GM12878 (cell line): ENCODE results near the gene ABCA13. TPM values are rescaled to one million over a fixed set of nuclear protein-coding genes. Genes with fewer than 3 reads are reported as not detected.

Source experiments
- ATAC-seq: fragments of 200-7000 bp; cut with Tn5 transposase; 3 replicates; pipeline ENCODE4 v1.9.1; 2020; ENCODE audit warnings: mild to moderate bottlenecking, moderate library complexity
- BruUV-seq: library from RNA; stranded (reverse); fragments of 400-500 nt; replicated peaks from 2 replicates; lab custom pipeline; 2021; lab: Mats Ljungman, UMichigan
- CTCF ChIA-PET: fragments of 300-600 bp; sonication (Branson Sonifier 250); formaldehyde crosslinking; extraction: SDS; loops from one replicate; lab custom pipeline; 2021; ENCODE audit warnings: inconsistent platforms; lab: Yijun Ruan, JAX
- POLR2A ChIA-PET: fragments of 350-600 bp; formaldehyde crosslinking; extraction: SDS; loops from one replicate; lab custom pipeline; 2021; ENCODE audit warnings: inconsistent platforms; lab: Charles Lee
- RAD21 ChIA-PET: fragments of 300-600 bp; sonication (Branson Sonifier 250); formaldehyde crosslinking; loops from one replicate; lab custom pipeline; 2023; ENCODE audit warnings: antibody characterized with exemption; ENCODE audit not compliant: unreplicated experiment; lab: Charles Lee
- SMC1A ChIA-PET: fragments of 300-600 bp; sonication (Branson Sonifier 250); formaldehyde crosslinking; loops from one replicate; lab custom pipeline; 2023; ENCODE audit not compliant: unreplicated experiment, uncharacterized antibody; lab: Charles Lee
- DNase-seq: peaks from one replicate; pipeline ENCODE4 v3.0.0-alpha.2; 2011; ENCODE audit warnings: low read depth, low spot score
- FAIRE-seq: peaks from 3 replicates; lab custom pipeline; 2011; peaks lifted over from hg19 to GRCh38; lab: Jason Lieb, UNC
- H2AFZ ChIP-seq: 2 replicates; pipeline ENCODE4 v1.6.0; 2011; ENCODE audit warnings: low read depth, low read length, control low read depth; ENCODE audit not compliant: control insufficient read depth
- H3K27ac ChIP-seq: 2 replicates; pipeline ENCODE4 v1.5.1; 2011; ENCODE audit warnings: control low read depth; ENCODE audit not compliant: control insufficient read depth, insufficient read depth
- H3K27me3 ChIP-seq, 2 experiments: replicated peaks in 1 of 2; 2 replicates each; pipeline versions ENCODE4 v1.6.0 to v1.6.1; 2011; ENCODE audit warnings: low read length in 1 of 2; ENCODE audit not compliant: control insufficient read depth in 2 of 2, insufficient read depth in 2 of 2
- H3K36me3 ChIP-seq, 2 experiments: 2 replicates each; pipeline ENCODE4 v1.5.1; 2011; ENCODE audit warnings: low read length in 1 of 2; ENCODE audit not compliant: control insufficient read depth in 2 of 2, insufficient read depth in 2 of 2
- H3K4me1 ChIP-seq: 2 replicates; pipeline ENCODE4 v1.6.1; 2011; ENCODE audit warnings: mild to moderate bottlenecking, low read length, moderate library complexity, mixed read lengths; ENCODE audit not compliant: control insufficient read depth, insufficient read depth
- H3K4me2 ChIP-seq: 2 replicates; pipeline ENCODE4 v1.6.0; 2011; ENCODE audit warnings: control low read depth; ENCODE audit not compliant: control insufficient read depth, insufficient read depth
- H3K4me3 ChIP-seq: fragments of 200-600 bp; sonication (generic); 2 replicates; pipeline ENCODE4 v1.5.1; 2016
- H3K79me2 ChIP-seq: 2 replicates; pipeline ENCODE4 v1.6.0; 2011; ENCODE audit warnings: low read length; ENCODE audit not compliant: control insufficient read depth, insufficient read depth
- H3K9ac ChIP-seq: 2 replicates; pipeline ENCODE4 v1.8.0; 2011; ENCODE audit warnings: low read length, control low read depth, mixed read lengths; ENCODE audit not compliant: control insufficient read depth, insufficient read depth
- H3K9me3 ChIP-seq: replicated peaks from 3 replicates; pipeline ENCODE4 v1.5.1; 2011; ENCODE audit warnings: mild to moderate bottlenecking, low read length; ENCODE audit not compliant: control insufficient read depth, insufficient read depth
- H4K20me1 ChIP-seq: 2 replicates; pipeline ENCODE4 v1.6.0; 2011; ENCODE audit not compliant: control insufficient read depth, insufficient read depth
- ATF7 ChIP-seq: fragments of 450-650 bp; IDR thresholded peaks from 2 replicates; pipeline ENCODE4 v1.6.1; 2016; ENCODE audit warnings: low read depth, mild to moderate bottlenecking
- BACH1 ChIP-seq: fragments of 450-650 bp; IDR thresholded peaks from 2 replicates; pipeline ENCODE4 v1.6.1; 2017; ENCODE audit warnings: mild to moderate bottlenecking, borderline replicate concordance
- CBX3 ChIP-seq: fragments of 200-600 bp; sonication (generic); IDR thresholded peaks from 2 replicates; pipeline ENCODE4 v1.6.1; 2016; ENCODE audit warnings: low read depth, borderline replicate concordance
- CHD1 ChIP-seq: IDR thresholded peaks from 2 replicates; pipeline ENCODE4 v1.6.1; 2012; ENCODE audit warnings: low read depth, low read length, improper control_type of control experiment
- CHD4 ChIP-seq: fragments of 200-600 bp; sonication (generic); IDR thresholded peaks from 2 replicates; pipeline ENCODE4 v1.6.1; 2016; ENCODE audit warnings: mild to moderate bottlenecking
- ETV6 ChIP-seq, 2 experiments: fragments of 450-650 bp in 1 of 2; IDR thresholded peaks in 1 of 2; conservative IDR thresholded peaks in 1 of 2; 2 replicates each; pipeline ENCODE4 v1.6.1; 2014; ENCODE audit warnings: antibody characterized with exemption in 1 of 2, borderline replicate concordance in 1 of 2, low read depth in 1 of 2, mild to moderate bottlenecking in 1 of 2, moderate library complexity in 1 of 2
- JUND ChIP-seq: IDR thresholded peaks from 2 replicates; pipeline ENCODE4 v1.6.1; 2012; ENCODE audit warnings: low read depth, mild to moderate bottlenecking, low read length, improper control_type of control experiment, moderate library complexity
- NRF1 ChIP-seq: conservative IDR thresholded peaks from 2 replicates; pipeline ENCODE4 v1.6.1; 2011; ENCODE audit warnings: mild to moderate bottlenecking, low read depth, low read length, improper control_type of control experiment
- PAX5 ChIP-seq: IDR thresholded peaks from 2 replicates; pipeline ENCODE4 v1.6.1; 2011; ENCODE audit warnings: low read depth, low read length, borderline replicate concordance
- RAD21 ChIP-seq: IDR thresholded peaks from 2 replicates; pipeline ENCODE4 v1.6.1; 2011; ENCODE audit warnings: mild to moderate bottlenecking, low read depth, low read length, moderate library complexity; ENCODE audit not compliant: insufficient read depth
- RCOR1 ChIP-seq: conservative IDR thresholded peaks from 2 replicates; pipeline ENCODE4 v1.6.1; 2012; ENCODE audit warnings: low read depth, low read length, improper control_type of control experiment
- SIX5 ChIP-seq: IDR thresholded peaks from 2 replicates; pipeline ENCODE4 v1.6.1; 2011; ENCODE audit warnings: mild to moderate bottlenecking, low read depth, low read length, moderate library complexity; ENCODE audit not compliant: severe bottlenecking
- SMAD1 ChIP-seq: fragments of 450-650 bp; IDR thresholded peaks from 2 replicates; pipeline ENCODE4 v1.6.1; 2018; ENCODE audit warnings: mild to moderate bottlenecking, low read depth; ENCODE audit not compliant: partially characterized antibody
- STAT1 ChIP-seq: fragments of 450-650 bp; conservative IDR thresholded peaks from 2 replicates; pipeline ENCODE4 v1.6.1; 2014; ENCODE audit warnings: antibody characterized with exemption, mild to moderate bottlenecking
- TBL1XR1 ChIP-seq: IDR thresholded peaks from 2 replicates; pipeline ENCODE4 v1.6.1; 2012; ENCODE audit warnings: low read depth, low read length, improper control_type of control experiment
- WGBS: methylation state at CpG from one replicate; pipeline ENCODE4 v1.1.6; 2016; ENCODE audit warnings: low lambda C conversion rate; ENCODE audit not compliant: insufficient replicate concordance, insufficient coverage; ENCODE audit errors: missing lambda C conversion rate; 5-methylcytosine and 5-hydroxymethylcytosine counted together
- in situ Hi-C: fragments of 300-500 bp; cut with MboI; formaldehyde crosslinking; loops from 9 replicates; pipeline ENCODE4 v1.14.3; 2018; ENCODE audit warnings: mixed read lengths
- intact Hi-C: fragments of 100-400 bp; cut with micrococcal nuclease; formaldehyde crosslinking; loops from one replicate; pipeline ENCODE4 v1.14.2; 2022; ENCODE audit not compliant: unreplicated experiment
- polyA plus RNA-seq, 11 experiments: library from polyadenylated mRNA; depleted of rRNA in 4 of 11; unstranded in 6 of 11; stranded (reverse) in 5 of 11; fragments of >200 nt; fragmentation: Nextera tagmentation in 4 of 11; fragmentation: Illumina TruSeq in 1 of 11; extraction: Ambion mirVana in 4 of 11; extraction: Trizol in 1 of 11; gene quantifications; 1 replicate in 1 of 11; 2 replicates in 10 of 11; pipeline versions ENCODE4 v1.2.1 to v1.2.3, GENCODE V29; 2011 to 2016; ENCODE audit warnings: inconsistent platforms in 2 of 11, missing spikeins in 2 of 11, low read depth in 1 of 11
- total RNA-seq, 4 experiments: library from RNA; depleted of rRNA in 3 of 4; stranded (reverse); fragments of >200 nt in 3 of 4; fragmentation: Illumina TruSeq in 1 of 4; extraction: Trizol in 1 of 4; gene quantifications; 2 replicates each; pipeline versions ENCODE4 v1.2.1 to v1.2.3, GENCODE V29; 2013 to 2021
- TF ChIP-seq, protein P1 (sequence below): fragments of 150-350 bp; IDR thresholded peaks from 2 replicates; pipeline ENCODE4 v1.6.1; 2016; ENCODE audit warnings: low read depth, low read length
- TF ChIP-seq, protein P2 (sequence below): IDR thresholded peaks from 2 replicates; pipeline ENCODE4 v1.6.1; 2011; ENCODE audit warnings: low read depth, low read length, improper control_type of control experiment, borderline replicate concordance
- TF ChIP-seq, protein P3 (sequence below): IDR thresholded peaks from 2 replicates; pipeline ENCODE4 v1.6.1; 2012; ENCODE audit warnings: low read depth, low read length, improper control_type of control experiment

The ABCA13 gene
- total and polyA plus RNA-seq, 10 of the 15 experiments (the other 5 are each of a cell fraction or from before 2014, with no cell fraction given) = under 0.01 to 0.98 (median 0.04) TPM; not detected in 2

DNA sequence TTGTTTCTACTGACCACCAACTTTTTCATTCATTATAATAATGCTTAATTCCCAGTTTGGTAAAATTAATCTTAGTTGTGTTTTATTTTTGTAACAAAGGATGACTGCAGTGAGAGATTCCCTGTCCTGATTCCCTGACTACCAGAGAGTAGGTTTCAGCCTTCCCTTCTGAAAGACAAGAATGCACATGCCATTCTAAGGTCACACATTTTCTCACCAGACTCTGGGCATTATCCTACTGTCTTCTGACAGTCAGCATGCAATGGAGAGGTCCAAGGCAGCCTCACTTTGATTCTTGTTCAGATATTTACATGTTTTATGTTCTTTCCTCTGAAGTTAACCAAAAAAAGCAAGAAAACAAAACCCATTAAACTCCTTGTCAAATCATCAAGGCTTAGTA, 380.4 kb downstream of the ABCA13 start (continued):
- TF ChIP-seq, protein P1, sequence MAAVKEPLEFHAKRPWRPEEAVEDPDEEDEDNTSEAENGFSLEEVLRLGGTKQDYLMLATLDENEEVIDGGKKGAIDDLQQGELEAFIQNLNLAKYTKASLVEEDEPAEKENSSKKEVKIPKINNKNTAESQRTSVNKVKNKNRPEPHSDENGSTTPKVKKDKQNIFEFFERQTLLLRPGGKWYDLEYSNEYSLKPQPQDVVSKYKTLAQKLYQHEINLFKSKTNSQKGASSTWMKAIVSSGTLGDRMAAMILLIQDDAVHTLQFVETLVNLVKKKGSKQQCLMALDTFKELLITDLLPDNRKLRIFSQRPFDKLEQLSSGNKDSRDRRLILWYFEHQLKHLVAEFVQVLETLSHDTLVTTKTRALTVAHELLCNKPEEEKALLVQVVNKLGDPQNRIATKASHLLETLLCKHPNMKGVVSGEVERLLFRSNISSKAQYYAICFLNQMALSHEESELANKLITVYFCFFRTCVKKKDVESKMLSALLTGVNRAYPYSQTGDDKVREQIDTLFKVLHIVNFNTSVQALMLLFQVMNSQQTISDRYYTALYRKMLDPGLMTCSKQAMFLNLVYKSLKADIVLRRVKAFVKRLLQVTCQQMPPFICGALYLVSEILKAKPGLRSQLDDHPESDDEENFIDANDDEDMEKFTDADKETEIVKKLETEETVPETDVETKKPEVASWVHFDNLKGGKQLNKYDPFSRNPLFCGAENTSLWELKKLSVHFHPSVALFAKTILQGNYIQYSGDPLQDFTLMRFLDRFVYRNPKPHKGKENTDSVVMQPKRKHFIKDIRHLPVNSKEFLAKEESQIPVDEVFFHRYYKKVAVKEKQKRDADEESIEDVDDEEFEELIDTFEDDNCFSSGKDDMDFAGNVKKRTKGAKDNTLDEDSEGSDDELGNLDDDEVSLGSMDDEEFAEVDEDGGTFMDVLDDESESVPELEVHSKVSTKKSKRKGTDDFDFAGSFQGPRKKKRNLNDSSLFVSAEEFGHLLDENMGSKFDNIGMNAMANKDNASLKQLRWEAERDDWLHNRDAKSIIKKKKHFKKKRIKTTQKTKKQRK = no peak
- no peak for TF ChIP-seq ETV6 (conservative IDR thresholded peaks at IDR 0.05 in 1 of 2, IDR thresholded peaks at IDR 0.05 in 1 of 2; ENCODE audit: borderline replicate concordance in 1 of 2, low read depth in 1 of 2)
- TF ChIP-seq, protein P2, sequence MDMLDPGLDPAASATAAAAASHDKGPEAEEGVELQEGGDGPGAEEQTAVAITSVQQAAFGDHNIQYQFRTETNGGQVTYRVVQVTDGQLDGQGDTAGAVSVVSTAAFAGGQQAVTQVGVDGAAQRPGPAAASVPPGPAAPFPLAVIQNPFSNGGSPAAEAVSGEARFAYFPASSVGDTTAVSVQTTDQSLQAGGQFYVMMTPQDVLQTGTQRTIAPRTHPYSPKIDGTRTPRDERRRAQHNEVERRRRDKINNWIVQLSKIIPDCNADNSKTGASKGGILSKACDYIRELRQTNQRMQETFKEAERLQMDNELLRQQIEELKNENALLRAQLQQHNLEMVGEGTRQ = no peak
- no peak for TF ChIP-seq SIX5
- no peak for TF ChIP-seq JUND
- no peak for TF ChIP-seq TBL1XR1
- no peak for TF ChIP-seq CHD1

DNA sequence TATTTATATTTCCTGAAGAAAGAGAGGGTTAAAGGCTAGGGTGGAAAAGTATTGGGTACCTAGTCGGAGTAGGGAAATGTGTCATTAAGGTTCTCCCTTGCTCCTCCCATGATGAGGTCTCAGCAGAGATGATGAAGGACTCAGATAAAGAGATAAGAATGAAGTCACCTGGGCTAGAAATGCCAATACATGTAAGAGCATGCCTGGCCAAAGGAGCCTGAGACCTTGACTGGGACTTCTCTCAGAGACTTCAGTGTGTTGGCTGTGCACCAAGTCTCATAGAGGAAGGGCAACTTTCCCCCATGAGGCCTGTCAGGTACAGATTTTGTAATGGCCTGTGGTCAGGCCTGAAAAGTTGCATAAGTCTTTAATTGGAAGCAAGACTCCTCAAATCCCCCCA, 392.1 kb downstream of the ABCA13 start:
- Histone ChIP-seq H2AFZ (no peak overlapping the region), H3K9ac (no peak overlapping the region), H3K4me1 (no peaks in the 10 kb centered on the region), H3K27me3 (no peaks in the 10 kb centered on the region), H3K4me3 (no peak overlapping the region), H3K4me2 (no peak overlapping the region), H4K20me1 (no peaks in the 10 kb centered on the region), H3K9me3 (no peaks in the 10 kb centered on the region), H3K79me2 (no peaks in the 10 kb centered on the region), H3K27ac (no peak overlapping the region), H3K36me3 (no peaks in the 10 kb centered on the region)
- CTCF ChIA-PET = interaction anchor here (0.6 kb wide), 1 partner anchor 13 kb away, joined by 3 read pairs; no protein-coding TSS in a partner anchor
- POLR2A ChIA-PET = no interaction called here
- no TSS peak for BruUV-seq
- no peak for FAIRE-seq
- SMC1A ChIA-PET = no interaction called here
- ATAC-seq = peak; percentile 32; the same call in 2 of the 3 replicates
- in situ Hi-C loops (no loop called here), intact Hi-C loops (no loop called here)
- 19% methylated on average over 1 of the region's 1 CpG for WGBS
- no peak for DNase-seq
- RAD21 ChIA-PET = no interaction called here
- TF ChIP-seq SMAD1 (no peak), ATF7 (no peak), CHD4 (no peak), PAX5 (no peak), RCOR1 (no peak), BACH1 (no peak), RAD21 (no peak), CBX3 (no peak), NRF1 (no peak), STAT1 (no peak)
- TF ChIP-seq, protein P3, sequence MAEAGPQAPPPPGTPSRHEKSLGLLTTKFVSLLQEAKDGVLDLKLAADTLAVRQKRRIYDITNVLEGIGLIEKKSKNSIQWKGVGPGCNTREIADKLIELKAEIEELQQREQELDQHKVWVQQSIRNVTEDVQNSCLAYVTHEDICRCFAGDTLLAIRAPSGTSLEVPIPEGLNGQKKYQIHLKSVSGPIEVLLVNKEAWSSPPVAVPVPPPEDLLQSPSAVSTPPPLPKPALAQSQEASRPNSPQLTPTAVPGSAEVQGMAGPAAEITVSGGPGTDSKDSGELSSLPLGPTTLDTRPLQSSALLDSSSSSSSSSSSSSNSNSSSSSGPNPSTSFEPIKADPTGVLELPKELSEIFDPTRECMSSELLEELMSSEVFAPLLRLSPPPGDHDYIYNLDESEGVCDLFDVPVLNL = no peak
